Activated CD8-positive, alpha-beta memory T cell treated with anti-CD3 and anti-CD28 coated beads, Interleukin-2, amount 50 U/mL, for 1 hour (primary cell): ENCODE measurements around the gene TMA7B.
"Not testable (repeated sequence)": the region's sequence is repeated elsewhere in the genome, so short reads cannot be mapped to it uniquely, and the experiment has no call there.

Experiments
- DNase-seq: peaks from one replicate; pipeline ENCODE4 v3.0.0-alpha.2; 2020; ENCODE audit errors: extremely low read depth

The TMA7B gene

GRCh38 chr22:39932918-39933649 is 27.1 kb upstream of the TMA7B start:
- DNase-seq: no peak

- no peak for DNase-seq
Measured at GRCh38 chr22:39933741-39934140, 26.5 kb upstream of the TMA7B start.

GRCh38 chr22:39935116-39935515 is 25.1 kb upstream of the TMA7B start:
- no peak for DNase-seq

- DNase-seq: no peak
Measured at GRCh38 chr22:39935612-39936011, 24.6 kb upstream of the TMA7B start.

- no peak for DNase-seq
Measured at GRCh38 chr22:39936523-39937145, 23.6 kb upstream of the TMA7B start.

GRCh38 chr22:39937906-39938305 is 22.3 kb upstream of the TMA7B start:
- no peak for DNase-seq

GRCh38 chr22:39938509-39939111 is 21.6 kb upstream of the TMA7B start:
- DNase-seq: no peak

- DNase-seq: no peak
Measured at GRCh38 chr22:39939830-39940229, 20.4 kb upstream of the TMA7B start.

GRCh38 chr22:39940757-39941305 is 19.4 kb upstream of the TMA7B start:
- DNase-seq: no peak

GRCh38 chr22:39941601-39942000 is 18.6 kb upstream of the TMA7B start:
- no peak for DNase-seq

GRCh38 chr22:39942439-39943230 is 17.6 kb upstream of the TMA7B start:
- DNase-seq: no peak

- no peak for DNase-seq
Measured at GRCh38 chr22:39943337-39943736, 16.9 kb upstream of the TMA7B start.

GRCh38 chr22:39943953-39944872 is 16.0 kb upstream of the TMA7B start:
- DNase-seq: no peak

- no peak for DNase-seq
Measured at GRCh38 chr22:39946126-39946502, 14.1 kb upstream of the TMA7B start.

- DNase-seq: no peak
Measured at GRCh38 chr22:39946503-39947219, 13.5 kb upstream of the TMA7B start.

GRCh38 chr22:39947220-39948216 is 12.7 kb upstream of the TMA7B start:
- no peak for DNase-seq

- DNase-seq: no peak
Measured at GRCh38 chr22:39949964-39950737, 10.0 kb upstream of the TMA7B start.

GRCh38 chr22:39951603-39952293 is 8.4 kb upstream of the TMA7B start:
- not testable (repeated sequence) for DNase-seq
